Ishikawa (cell line): ENCODE measurements around the gene ATAD5.

ENCODE experiments used
- CEBPB ChIP-seq: IDR thresholded peaks from 2 replicates; pipeline ENCODE4 v1.6.1; 2012
- CREB1 ChIP-seq: IDR thresholded peaks from 2 replicates; pipeline ENCODE4 v1.6.1; 2012; ENCODE audit warnings: low read depth
- EGR1 ChIP-seq: IDR thresholded peaks from 2 replicates; pipeline ENCODE4 v1.6.1; 2012
- EP300 ChIP-seq: IDR thresholded peaks from 2 replicates; pipeline ENCODE4 v1.6.1; 2012; ENCODE audit warnings: borderline replicate concordance
- FOXM1 ChIP-seq: IDR thresholded peaks from 2 replicates; pipeline ENCODE4 v1.6.1; 2012; ENCODE audit warnings: low read depth, borderline replicate concordance
- NFIC ChIP-seq: IDR thresholded peaks from 2 replicates; pipeline ENCODE4 v1.6.1; 2012
- RAD21 ChIP-seq: IDR thresholded peaks from 2 replicates; pipeline ENCODE4 v1.6.1; 2012; ENCODE audit warnings: low read depth
- REST ChIP-seq: IDR thresholded peaks from 2 replicates; pipeline ENCODE4 v1.6.1; 2012; ENCODE audit warnings: low read depth, mild to moderate bottlenecking
- TAF1 ChIP-seq: IDR thresholded peaks from 2 replicates; pipeline ENCODE4 v1.6.1; 2012; ENCODE audit warnings: low read depth, mild to moderate bottlenecking
- TCF12 ChIP-seq: IDR thresholded peaks from 2 replicates; pipeline ENCODE4 v1.6.1; 2012; ENCODE audit warnings: low read depth
- TEAD4 ChIP-seq: IDR thresholded peaks from 2 replicates; pipeline ENCODE4 v1.6.1; 2012
- YY1 ChIP-seq: IDR thresholded peaks from 2 replicates; pipeline ENCODE4 v1.6.1; 2012; ENCODE audit warnings: low read depth
- ZBTB7A ChIP-seq: IDR thresholded peaks from 2 replicates; pipeline ENCODE4 v1.6.1; 2012; ENCODE audit warnings: low read depth
- TF ChIP-seq, protein P1 (sequence below): IDR thresholded peaks from 2 replicates; pipeline ENCODE4 v1.6.1; 2012
- TF ChIP-seq, protein P2 (sequence below): IDR thresholded peaks from 2 replicates; pipeline ENCODE4 v1.6.1; 2012

The ATAD5 gene

GRCh38 chr17:30927756-30928155, 96.0 kb downstream of the ATAD5 start:
- TF ChIP-seq EP300 (no peak), TEAD4 (no peak), NFIC (no peak), FOXM1 (no peak), EGR1 (no peak), RAD21 (no peak), YY1 (no peak), TAF1 (no peak), REST (no peak), TCF12 (no peak), CREB1 (no peak), ZBTB7A (no peak), CEBPB (no peak)
- TF ChIP-seq, protein P1, sequence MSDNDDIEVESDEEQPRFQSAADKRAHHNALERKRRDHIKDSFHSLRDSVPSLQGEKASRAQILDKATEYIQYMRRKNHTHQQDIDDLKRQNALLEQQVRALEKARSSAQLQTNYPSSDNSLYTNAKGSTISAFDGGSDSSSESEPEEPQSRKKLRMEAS, result no peak
- TF ChIP-seq, protein P2, sequence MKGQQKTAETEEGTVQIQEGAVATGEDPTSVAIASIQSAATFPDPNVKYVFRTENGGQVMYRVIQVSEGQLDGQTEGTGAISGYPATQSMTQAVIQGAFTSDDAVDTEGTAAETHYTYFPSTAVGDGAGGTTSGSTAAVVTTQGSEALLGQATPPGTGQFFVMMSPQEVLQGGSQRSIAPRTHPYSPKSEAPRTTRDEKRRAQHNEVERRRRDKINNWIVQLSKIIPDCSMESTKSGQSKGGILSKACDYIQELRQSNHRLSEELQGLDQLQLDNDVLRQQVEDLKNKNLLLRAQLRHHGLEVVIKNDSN, result no peak

DNA sequence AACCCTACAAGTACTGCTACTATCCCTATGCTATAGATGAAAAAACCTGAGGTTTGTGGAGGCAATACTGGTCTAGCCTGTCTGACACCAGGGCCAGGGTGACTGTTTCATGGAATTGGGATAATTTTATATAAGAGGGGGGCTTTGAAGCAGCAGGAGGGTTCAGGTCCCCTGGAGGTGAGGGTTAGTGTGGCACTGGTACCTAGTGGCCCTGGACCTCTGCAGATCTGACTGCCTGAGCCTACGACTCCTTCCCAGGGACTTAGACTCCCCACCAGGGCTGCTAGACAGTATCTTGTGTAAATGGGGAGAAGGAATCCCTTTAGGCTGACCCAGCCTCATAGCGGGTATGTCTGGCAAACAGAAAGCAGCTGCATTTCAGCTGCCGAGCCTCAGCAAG, 96.8 kb downstream of the ATAD5 start:
- no peak for TF ChIP-seq REST
- TF ChIP-seq YY1, result no peak
- TF ChIP-seq, protein P1, result no peak
- TF ChIP-seq RAD21, result no peak
- TF ChIP-seq EGR1, result no peak
- TF ChIP-seq, protein P2, result no peak
- no peak for TF ChIP-seq TEAD4
- TF ChIP-seq ZBTB7A, result no peak
- TF ChIP-seq CREB1, result no peak
- TF ChIP-seq TAF1, result no peak
- TF ChIP-seq FOXM1, result no peak
- no peak for TF ChIP-seq NFIC
- TF ChIP-seq CEBPB, result no peak
- TF ChIP-seq TCF12, result no peak
- TF ChIP-seq EP300, result no peak

GRCh38 chr17:30929081-30929633, 97.4 kb downstream of the ATAD5 start:
- TF ChIP-seq FOXM1 (no peak), CREB1 (no peak), CEBPB (no peak), RAD21 (no peak), YY1 (no peak), TCF12 (no peak), EGR1 (no peak), ZBTB7A (no peak), TEAD4 (no peak), NFIC (no peak), EP300 (no peak), REST (no peak), TAF1 (no peak)
- TF ChIP-seq, protein P2, result no peak
- TF ChIP-seq, protein P1, result no peak

DNA sequence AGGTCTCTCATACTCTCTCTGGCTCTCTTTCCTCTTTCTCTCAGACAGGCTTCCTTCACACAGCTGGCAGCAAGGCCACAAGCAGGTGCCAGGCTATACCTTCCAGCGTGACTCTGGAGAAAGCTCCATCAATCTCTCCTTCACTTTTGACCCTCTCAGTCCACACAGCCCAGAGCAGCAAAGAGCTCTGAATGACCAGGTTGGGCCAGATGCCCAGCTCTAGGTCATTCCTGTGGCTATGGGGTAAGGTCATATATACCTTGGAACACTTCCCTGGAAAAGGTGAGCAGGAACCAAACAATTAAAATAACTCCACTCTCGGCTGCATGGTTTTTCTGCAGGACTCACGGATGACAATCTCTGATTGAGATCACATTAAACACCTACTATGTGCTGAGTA, 98.7 kb downstream of the ATAD5 start:
- TF ChIP-seq, protein P2, result no peak
- TF ChIP-seq NFIC (no peak), CEBPB (no peak), TCF12 (no peak), TAF1 (no peak), CREB1 (no peak), FOXM1 (no peak), YY1 (no peak), ZBTB7A (no peak)
- TF ChIP-seq, protein P1, result no peak
